Skeletal muscle tissue (tissue), 4 donors: ENCODE data around the gene VPS41. TPM values are rescaled to one million over a fixed set of nuclear protein-coding genes. Genes with fewer than 3 reads are reported as not detected.
"Not testable (repeated sequence)": the region's sequence is repeated elsewhere in the genome, so short reads cannot be mapped to it uniquely, and the experiment has no call there.

Experiments used
- H3K27ac ChIP-seq: one replicate; pipeline ENCODE4 v1.7.0; 2013; ENCODE audit warnings: mild to moderate bottlenecking, low read depth, low read length, inconsistent platforms
- H3K27me3 ChIP-seq, 3 donors: one replicate each; pipeline ENCODE4 v1.7.0; 2013; ENCODE audit warnings: low read length in 3 of 3; ENCODE audit not compliant: control insufficient read depth in 3 of 3, insufficient read depth in 3 of 3
- H3K36me3 ChIP-seq, 3 donors: one replicate each; pipeline ENCODE4 v1.7.0; 2013; ENCODE audit warnings: low read length in 3 of 3; ENCODE audit not compliant: control insufficient read depth in 3 of 3, insufficient read depth in 3 of 3
- H3K4me1 ChIP-seq, 3 donors: one replicate each; pipeline ENCODE4 v1.7.0; 2013; ENCODE audit warnings: low read length in 3 of 3, mild to moderate bottlenecking in 3 of 3; ENCODE audit not compliant: control insufficient read depth in 3 of 3, insufficient read depth in 3 of 3
- H3K4me3 ChIP-seq, 3 donors: one replicate each; pipeline ENCODE4 v1.7.0; 2013; ENCODE audit warnings: low read length in 3 of 3
- H3K9ac ChIP-seq, 3 donors: one replicate each; pipeline ENCODE4 v1.7.0; 2013; ENCODE audit warnings: low read length in 3 of 3, mild to moderate bottlenecking in 3 of 3, moderate library complexity in 2 of 3, low read depth in 1 of 3
- H3K9me3 ChIP-seq, 3 donors: one replicate each; pipeline ENCODE4 v1.7.0; 2013; ENCODE audit warnings: low read length in 3 of 3; ENCODE audit not compliant: control insufficient read depth in 3 of 3
- total RNA-seq: library from RNA; depleted of rRNA; stranded (reverse); fragments of >200 nt; gene quantifications from one replicate; pipeline ENCODE4 v1.2.3, GENCODE V29; 2014
- donor health status: Osteomylitis.

The VPS41 gene
- total RNA-seq, 1 donor from 2014 or later: 35.5 TPM

DNA sequence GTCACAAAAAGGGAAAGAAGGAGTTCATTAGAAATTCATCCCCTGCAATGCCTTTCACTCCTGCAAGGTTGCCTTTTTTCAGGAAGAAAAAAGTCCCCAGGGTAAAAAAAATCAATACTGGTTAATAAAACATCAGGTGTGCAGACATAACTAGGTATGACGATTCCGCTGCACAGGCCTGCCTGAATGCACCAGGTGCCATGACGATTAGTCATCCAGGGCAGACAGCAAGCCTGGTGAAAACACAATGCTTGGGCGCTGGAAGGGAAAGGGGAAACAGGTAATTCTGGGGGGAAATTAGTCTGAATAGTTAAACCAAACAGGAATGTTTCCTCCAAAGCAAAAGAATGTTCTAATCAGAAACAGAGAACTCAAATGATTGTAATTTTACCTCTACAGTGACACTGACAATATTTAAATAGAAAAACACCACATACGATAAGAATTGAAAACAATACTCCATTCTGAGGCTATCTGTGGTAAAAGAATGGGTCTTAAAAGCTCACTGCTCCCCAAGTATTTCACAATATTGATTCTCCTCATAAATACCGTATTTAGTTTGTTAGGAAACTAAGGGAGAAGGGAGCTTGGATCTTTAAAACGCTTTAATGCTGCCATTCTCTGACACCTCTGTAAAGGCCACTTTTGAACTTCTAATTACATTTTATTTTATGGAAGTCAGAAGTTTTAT lies 45.2 kb downstream of the VPS41 start:
- Histone ChIP-seq H3K9me3 (no peaks in the 10 kb centered on the region), H3K27me3 (no peaks in the 10 kb centered on the region), H3K9ac (no peak overlapping the region), H3K4me1 (no peaks in the 10 kb centered on the region), H3K36me3 (peaks cover 7 to 11% (median 9%) of the 10 kb centered on the region in 3 donors), H3K27ac (no peak overlapping the region), H3K4me3 (no peak overlapping the region)

GRCh38 chr7:38862666-38863065 lies 46.3 kb downstream of the VPS41 start:
- Histone ChIP-seq H3K9ac (no peak overlapping the region), H3K4me1 (no peaks in the 10 kb centered on the region), H3K27ac (no peak overlapping the region), H3K36me3 (peaks cover 2 to 4% (median 2%) of the 10 kb centered on the region in 3 donors), H3K4me3 (no peak overlapping the region), H3K27me3 (no peaks in the 10 kb centered on the region), H3K9me3 (no peaks in the 10 kb centered on the region)

GRCh38 chr7:38858259-38858884 lies 50.6 kb downstream of the VPS41 start:
- H3K9ac ChIP-seq: no peak overlapping the region
- no peak overlapping the region for H3K27ac ChIP-seq
- no peaks in the 10 kb centered on the region for H3K27me3 ChIP-seq
- H3K9me3 ChIP-seq: no peaks in the 10 kb centered on the region
- H3K4me1 ChIP-seq: no peaks in the 10 kb centered on the region
- peaks cover 0 to 4% (median 0%) of the 10 kb centered on the region in 3 donors for H3K36me3 ChIP-seq
- H3K4me3 ChIP-seq: no peak overlapping the region

DNA sequence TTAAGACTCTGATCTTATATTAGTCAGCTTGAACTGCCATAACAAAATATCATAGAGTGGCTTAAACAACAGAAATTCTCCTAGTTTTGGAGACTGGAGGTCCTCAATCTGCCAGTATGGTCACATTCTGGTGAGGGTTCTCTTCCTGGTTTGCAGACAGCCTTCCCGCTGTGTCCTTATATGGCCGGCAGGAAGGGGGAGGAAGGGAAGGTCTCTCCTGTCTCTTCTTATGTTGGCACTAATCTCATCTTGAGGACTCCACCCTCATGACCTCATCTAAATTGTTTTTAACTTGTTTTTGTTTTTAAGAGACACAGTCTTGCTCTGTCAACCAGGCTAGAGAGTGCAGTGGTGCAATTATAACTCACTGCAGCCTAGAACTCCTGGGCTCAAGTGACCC lies 53.1 kb downstream of the VPS41 start:
- Histone ChIP-seq H3K27ac (no peak overlapping the region), H3K27me3 (no peaks in the 10 kb centered on the region), H3K9me3 (no peaks in the 10 kb centered on the region), H3K36me3 (no peaks in the 10 kb centered on the region), H3K4me3 (no peak overlapping the region), H3K4me1 (no peaks in the 10 kb centered on the region), H3K9ac (no peak overlapping the region)

- Histone ChIP-seq H3K4me1 (no peaks in the 10 kb centered on the region), H3K9ac (no peak overlapping the region)
Measured at GRCh38 chr7:38855386-38855785, 53.6 kb downstream of the VPS41 start.

DNA sequence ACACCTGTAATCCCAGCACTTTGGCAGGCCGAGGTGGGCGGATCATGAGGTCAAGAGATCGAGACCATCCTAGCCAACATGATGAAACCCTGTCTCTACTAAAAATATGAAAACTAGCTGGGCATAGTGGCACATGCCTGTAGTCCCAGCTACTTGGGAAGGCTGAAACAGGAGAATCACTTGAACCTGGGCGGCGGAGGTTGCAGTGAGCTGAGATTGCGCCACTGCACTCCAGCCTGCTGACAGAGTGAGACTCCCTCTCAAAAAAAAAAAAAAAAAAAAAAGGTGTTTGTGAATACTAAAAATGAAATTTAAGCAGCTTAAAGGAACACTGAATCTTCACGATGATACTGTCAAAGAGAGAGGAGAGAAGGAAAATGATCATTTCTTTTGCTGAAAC lies 54.0 kb downstream of the VPS41 start:
- not testable (repeated sequence) for H3K36me3 ChIP-seq, H3K4me3 ChIP-seq, H3K9ac ChIP-seq, H3K27me3 ChIP-seq, H3K27ac ChIP-seq, H3K9me3 ChIP-seq, H3K4me1 ChIP-seq

More at GRCh38 chr7:38855386-38855785, 53.6 kb downstream of the VPS41 start:
- Histone ChIP-seq H3K36me3 (no peaks in the 10 kb centered on the region), H3K9me3 (no peaks in the 10 kb centered on the region), H3K27ac (no peak overlapping the region), H3K27me3 (no peaks in the 10 kb centered on the region), H3K4me3 (no peak overlapping the region)

DNA sequence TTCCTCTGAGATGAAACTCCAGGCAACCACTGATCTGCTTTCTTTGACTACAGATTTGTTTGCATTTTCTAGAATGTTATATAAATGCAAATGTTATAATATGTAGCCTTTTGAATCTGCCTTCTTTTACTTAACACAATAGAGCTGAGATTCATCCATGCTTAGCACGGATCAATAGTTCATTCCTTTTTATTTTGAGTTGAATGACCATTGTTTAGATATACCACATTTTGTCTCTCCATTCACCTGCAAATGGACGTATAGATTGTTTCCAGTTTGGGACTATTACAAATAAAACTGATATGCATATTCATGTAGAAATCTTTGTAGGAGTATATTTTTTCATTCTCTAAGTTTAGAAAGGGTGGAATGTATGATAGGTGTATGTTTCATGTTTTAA lies 57.7 kb downstream of the VPS41 start:
- H3K4me3 ChIP-seq: no peak overlapping the region
- no peak overlapping the region for H3K9ac ChIP-seq
- peaks cover 0 to 3% (median 0%) of the 10 kb centered on the region in 3 donors for H3K4me1 ChIP-seq
- no peak overlapping the region for H3K27ac ChIP-seq
- no peaks in the 10 kb centered on the region for H3K36me3 ChIP-seq
- no peaks in the 10 kb centered on the region for H3K9me3 ChIP-seq
- no peaks in the 10 kb centered on the region for H3K27me3 ChIP-seq

DNA sequence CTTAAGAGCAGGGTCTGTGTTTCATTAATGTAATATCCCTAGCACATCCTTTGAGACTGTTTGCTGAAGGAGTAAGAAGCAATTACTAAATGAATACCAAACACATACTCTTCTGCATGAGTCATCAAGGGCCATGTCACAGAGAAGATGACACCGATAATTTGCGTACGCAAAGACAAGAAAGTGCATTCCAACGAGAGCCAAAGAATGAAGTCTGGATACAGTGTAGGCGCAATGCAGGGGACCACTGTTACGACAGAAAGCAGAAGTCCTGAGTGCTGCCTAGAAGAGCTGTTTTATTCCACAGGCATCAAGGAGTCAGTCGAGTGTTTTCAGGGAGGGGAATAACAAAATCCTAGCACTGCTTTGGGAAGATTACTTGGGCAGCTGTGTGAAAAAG lies 62.7 kb downstream of the VPS41 start:
- H3K27ac ChIP-seq: no peak overlapping the region
- H3K9ac ChIP-seq: no peak overlapping the region
- H3K4me1 ChIP-seq: peaks cover 0 to 3% (median 1%) of the 10 kb centered on the region in 3 donors
- no peak overlapping the region for H3K4me3 ChIP-seq
- no peaks in the 10 kb centered on the region for H3K27me3 ChIP-seq
- H3K9me3 ChIP-seq: no peaks in the 10 kb centered on the region
- no peaks in the 10 kb centered on the region for H3K36me3 ChIP-seq

- no peak overlapping the region for H3K4me3 ChIP-seq
- H3K27me3 ChIP-seq: no peaks in the 10 kb centered on the region
- no peaks in the 10 kb centered on the region for H3K36me3 ChIP-seq
- H3K27ac ChIP-seq: no peak overlapping the region
- H3K9ac ChIP-seq: no peak overlapping the region
- no peaks in the 10 kb centered on the region for H3K9me3 ChIP-seq
- H3K4me1 ChIP-seq: peaks cover 0 to 3% (median 2%) of the 10 kb centered on the region in 3 donors
Measured at GRCh38 chr7:38844952-38845563, 63.9 kb downstream of the VPS41 start.

DNA sequence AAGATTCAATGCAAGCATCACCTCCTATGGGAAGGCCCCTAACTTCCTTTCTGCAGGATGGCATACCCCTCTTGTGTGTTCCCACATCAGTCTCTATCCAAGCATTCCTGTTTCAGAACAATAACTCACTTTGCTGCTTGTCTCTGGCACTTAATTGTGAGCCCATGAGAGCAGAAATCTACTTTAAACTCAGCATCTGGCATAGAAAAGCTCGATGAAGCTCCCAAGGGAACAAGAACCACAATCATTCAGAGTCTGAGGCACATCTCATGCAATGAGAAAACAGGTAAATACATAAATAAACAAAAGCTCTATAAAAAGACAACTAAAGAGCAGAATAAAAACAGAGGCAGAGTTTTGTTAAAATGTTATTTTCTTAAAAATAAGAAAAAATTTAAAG lies 66.2 kb downstream of the VPS41 start:
- Histone ChIP-seq H3K36me3 (no peaks in the 10 kb centered on the region), H3K27ac (no peak overlapping the region), H3K4me3 (no peak overlapping the region), H3K4me1 (peaks cover 0 to 2% (median 0%) of the 10 kb centered on the region in 3 donors), H3K9me3 (no peaks in the 10 kb centered on the region), H3K9ac (no peak overlapping the region), H3K27me3 (no peaks in the 10 kb centered on the region)
